ENCODE measurements around the gene ORMDL1.

The ORMDL1 gene, protein sequence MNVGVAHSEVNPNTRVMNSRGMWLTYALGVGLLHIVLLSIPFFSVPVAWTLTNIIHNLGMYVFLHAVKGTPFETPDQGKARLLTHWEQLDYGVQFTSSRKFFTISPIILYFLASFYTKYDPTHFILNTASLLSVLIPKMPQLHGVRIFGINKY

DNA sequence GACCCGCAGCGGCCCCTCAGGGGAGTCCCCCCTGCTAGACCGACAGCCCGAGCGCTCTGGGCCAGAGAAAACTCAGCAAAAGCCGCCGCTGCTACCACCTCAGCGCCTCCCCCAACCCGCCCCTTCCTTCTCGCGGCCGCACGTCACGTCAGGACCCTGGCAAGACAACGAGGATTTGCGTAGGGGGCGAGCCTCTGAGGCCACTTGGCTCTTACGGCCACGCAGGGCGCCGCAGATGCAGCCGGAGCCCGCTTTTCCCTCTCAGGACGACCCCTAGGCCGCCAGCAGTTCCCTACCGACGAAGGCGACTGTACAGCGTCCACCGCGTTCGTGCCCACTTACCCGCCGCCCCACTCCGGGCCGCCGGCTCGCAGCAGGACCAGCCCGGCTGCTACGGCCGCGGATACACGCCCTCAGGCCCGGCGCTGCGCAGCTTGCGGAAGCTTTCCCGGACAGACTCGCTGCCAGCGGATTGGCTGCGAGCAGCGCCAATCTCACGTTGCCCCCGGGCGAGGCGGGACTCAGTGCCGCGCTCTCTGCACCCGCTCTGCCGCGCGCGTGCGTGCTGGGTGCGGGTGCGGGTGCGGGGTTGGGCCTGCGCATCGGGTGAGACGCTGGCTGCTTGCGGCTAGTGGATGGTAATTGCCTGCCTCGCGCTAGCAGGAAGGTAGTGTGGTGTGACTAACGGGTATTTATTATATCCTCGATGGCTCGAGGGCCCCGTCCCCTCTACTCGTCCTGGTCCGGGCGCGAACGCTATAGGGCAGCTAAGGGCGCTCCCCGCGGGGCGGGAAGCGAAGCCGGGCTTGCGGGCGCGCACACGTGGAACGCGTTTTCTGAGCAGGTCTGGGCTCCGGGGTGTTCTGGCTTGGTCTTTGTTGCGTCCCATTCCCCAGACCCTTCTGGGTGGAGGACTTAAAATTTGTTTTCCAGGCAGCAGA, at the start of gene ORMDL1, which contains the start of gene PMS1:
ORMDL1 (minus strand) TSS at position 413 of the 941 bp plus-strand sequence. CDS start 1,744 bp downstream, outside the sequence.
PMS1 (plus strand) TSS at position 524 of the 941 bp plus-strand sequence. CDS start 7,360 bp downstream, outside the sequence.
- H3K9me3 Mint-ChIP-seq: no peaks in the 10 kb centered on the region
- DNase-seq (ENCODE audit: low spot score in 2 of 2): peak; percentile 92 to 95
- peaks cover 35% of the 10 kb centered on the region for H3K4me1 Mint-ChIP-seq
- H3K27ac Mint-ChIP-seq: peak within 1 kb of the TSS; percentile 92
- H3K27me3 Mint-ChIP-seq: no peaks in the 10 kb centered on the region
- H3K36me3 Mint-ChIP-seq: peaks cover 28% of the 10 kb centered on the region
- H3K4me3 Mint-ChIP-seq: peak within 1 kb of the TSS; percentile 92
- ATAC-seq (ENCODE audit: low read depth): peak; percentile 86

DNA sequence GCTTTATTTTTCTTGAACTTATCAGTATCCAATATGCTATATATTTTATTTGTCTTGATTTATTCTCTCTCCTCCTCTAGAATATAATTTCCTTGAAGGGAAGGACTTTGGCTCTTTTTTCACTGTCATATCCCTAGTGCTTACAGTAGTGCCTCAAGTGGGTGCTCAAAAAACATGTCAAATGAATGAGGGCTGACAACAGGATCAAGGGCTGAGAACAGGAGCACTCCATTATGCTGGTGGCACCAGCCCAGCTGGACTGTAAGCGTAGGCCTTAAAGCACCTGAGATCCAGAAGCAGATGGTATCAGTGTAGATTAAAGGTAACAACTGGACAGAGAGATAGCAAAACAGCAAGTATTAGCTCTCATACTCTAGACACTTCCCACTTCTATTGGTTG, 46.4 kb upstream of the ORMDL1 start:
- DNase-seq (ENCODE audit: low spot score in 2 of 2): no peak
- Mint-ChIP-seq H3K4me1 (peaks cover 9% of the 10 kb centered on the region), H3K27me3 (no peaks in the 10 kb centered on the region), H3K4me3 (no peak overlapping the region), H3K9me3 (no peaks in the 10 kb centered on the region), H3K27ac (peak overlapping the region; percentile 31), H3K36me3 (peaks cover 34% of the 10 kb centered on the region)
- no peak for ATAC-seq (ENCODE audit: low read depth)

DNA sequence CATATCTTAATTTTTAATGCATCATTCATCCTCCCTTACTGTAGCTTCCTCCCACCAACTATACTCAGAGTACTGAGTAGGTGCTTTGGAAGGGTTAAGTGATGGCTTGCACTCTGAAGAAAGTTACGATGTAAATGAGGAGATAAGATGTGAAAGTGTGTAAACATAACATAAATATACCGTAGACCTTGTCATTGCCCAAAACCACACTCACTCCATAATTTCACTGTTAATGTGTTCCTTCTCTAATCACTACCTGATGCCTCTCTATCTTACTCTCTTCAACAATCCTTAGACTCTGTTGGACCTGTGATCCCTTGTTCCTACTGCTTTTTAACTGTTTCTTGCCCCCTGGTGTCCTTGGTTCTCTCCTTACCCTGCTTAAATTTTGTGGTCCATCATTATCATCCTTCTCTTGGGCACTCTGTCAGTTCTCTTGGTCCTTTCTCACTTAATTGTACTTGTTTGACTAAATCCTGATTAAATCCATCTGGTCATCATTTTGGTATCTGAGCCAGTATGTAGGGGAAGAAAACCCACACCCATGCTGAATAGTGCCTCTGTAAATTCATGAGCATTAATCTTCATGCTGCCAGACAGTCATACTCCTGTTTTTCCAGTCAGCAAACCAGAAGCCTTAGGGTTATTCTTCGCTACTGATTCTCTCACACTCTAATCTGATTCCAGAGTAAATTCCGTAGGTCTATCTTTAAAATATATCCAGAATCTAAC, 45.1 kb upstream of the ORMDL1 start:
- H3K4me1 Mint-ChIP-seq: peaks cover 8% of the 10 kb centered on the region
- H3K27me3 Mint-ChIP-seq: no peaks in the 10 kb centered on the region
- peaks cover 33% of the 10 kb centered on the region for H3K36me3 Mint-ChIP-seq

DNA sequence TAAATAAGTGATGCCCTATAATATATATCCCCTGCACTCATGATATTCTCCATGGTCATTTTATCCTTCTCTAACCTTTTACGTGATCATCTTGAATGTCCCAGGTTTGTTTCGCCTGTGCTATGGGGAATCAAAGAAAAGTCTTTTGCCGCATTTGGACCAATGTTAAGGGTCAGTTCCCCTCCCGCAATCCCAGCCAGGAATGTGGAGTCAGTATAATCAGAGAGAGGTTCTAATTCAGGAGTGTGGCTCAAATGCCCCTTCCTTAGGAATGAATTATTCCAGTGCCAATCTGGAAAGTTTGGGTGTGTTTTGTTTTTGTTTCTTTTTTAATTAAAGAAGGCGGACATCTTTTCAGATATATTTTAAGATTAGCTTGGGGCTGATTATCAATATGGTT, 41.9 kb upstream of the ORMDL1 start:
- Mint-ChIP-seq H3K27me3 (no peaks in the 10 kb centered on the region), H3K4me3 (no peak overlapping the region), H3K4me1 (peaks cover 4% of the 10 kb centered on the region), H3K36me3 (peaks cover 25% of the 10 kb centered on the region), H3K9me3 (no peaks in the 10 kb centered on the region), H3K27ac (no peak overlapping the region)
- ATAC-seq (ENCODE audit: low read depth): no peak
- no peak for DNase-seq (ENCODE audit: low spot score in 2 of 2)

More for the DNA sequence above, 45.1 kb upstream of the ORMDL1 start:
- DNase-seq (ENCODE audit: low spot score in 2 of 2): no peak
- no peaks in the 10 kb centered on the region for H3K9me3 Mint-ChIP-seq
- H3K4me3 Mint-ChIP-seq: no peak overlapping the region
- ATAC-seq (ENCODE audit: low read depth): no peak
- no peak overlapping the region for H3K27ac Mint-ChIP-seq

DNA sequence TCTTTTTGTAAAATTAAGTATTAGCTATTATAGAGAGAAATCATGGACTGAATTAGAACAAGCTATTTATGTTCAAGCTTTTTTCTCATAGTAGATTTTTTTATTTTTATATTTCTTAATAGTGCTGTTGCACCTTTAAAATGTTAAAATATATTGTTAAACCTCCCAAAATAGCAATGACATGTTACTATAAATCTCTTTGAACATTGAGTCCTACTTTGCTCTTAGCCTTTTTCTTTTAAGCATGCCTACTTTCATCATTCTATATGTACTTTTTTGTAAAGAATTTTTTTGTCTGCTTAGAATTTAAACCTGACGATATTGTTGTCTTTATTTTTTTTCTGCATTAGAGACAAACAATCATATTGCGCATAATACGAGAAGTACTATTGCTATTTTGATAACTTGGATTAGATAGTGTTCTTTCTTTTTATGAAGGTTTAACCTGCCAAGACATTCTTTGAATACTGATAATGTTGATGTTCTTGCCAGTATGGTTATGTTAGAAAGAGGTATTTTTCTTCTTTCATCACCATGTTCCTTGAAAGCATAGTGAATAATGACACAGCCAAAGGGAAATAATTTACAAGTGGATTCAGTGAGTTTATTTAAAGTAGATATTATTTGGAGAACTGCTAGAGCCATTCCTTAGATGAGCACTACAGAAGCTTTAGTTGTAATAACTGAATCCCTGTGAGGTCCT, 40.7 kb upstream of the ORMDL1 start:
- no peak for ATAC-seq (ENCODE audit: low read depth)
- Mint-ChIP-seq H3K9me3 (no peaks in the 10 kb centered on the region), H3K27me3 (no peaks in the 10 kb centered on the region), H3K27ac (no peak overlapping the region), H3K4me3 (no peak overlapping the region), H3K36me3 (peaks cover 21% of the 10 kb centered on the region), H3K4me1 (peaks cover 4% of the 10 kb centered on the region)
- no peak for DNase-seq (ENCODE audit: low spot score in 2 of 2)

DNA sequence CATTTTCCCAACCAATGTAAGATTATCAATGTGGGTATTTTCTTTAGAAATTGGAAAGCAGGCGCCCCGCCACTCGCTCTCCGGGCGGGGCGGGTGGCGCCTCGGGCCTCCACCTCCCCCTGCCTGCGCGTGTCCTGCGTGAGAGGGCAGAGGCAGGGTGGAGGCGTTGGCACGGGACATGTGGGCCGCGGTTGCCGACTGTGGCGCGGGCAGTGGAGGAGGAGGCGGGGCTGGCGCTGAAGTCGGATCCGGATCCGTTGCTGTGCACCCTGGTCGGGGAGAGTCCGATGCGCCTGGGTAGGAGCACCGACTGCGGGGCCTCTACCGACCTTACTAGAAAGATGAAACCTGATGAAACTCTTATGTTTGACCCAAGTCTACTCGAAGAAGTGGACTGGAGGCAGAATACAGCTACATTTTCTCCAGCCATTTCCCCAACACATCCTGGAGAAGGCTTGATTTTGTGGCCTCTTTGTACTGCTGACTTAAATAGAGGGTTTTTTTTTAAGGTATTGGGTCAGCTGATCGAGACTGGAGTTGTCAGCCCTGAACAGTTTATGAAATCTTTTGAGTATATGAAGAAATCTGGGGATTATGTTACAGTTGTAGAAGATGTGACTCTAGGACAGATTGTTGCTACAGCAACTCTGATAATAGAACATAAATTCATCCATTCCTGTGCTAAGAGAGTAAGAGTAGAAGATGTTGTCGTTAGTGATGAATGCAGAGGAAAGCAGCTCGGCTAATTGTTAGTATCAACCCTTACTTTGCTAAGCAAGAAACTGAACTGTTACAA, 38.0 kb upstream of the ORMDL1 start:
- H3K9me3 Mint-ChIP-seq: no peaks in the 10 kb centered on the region
- H3K27ac Mint-ChIP-seq: no peak overlapping the region
- H3K36me3 Mint-ChIP-seq: peaks cover 22% of the 10 kb centered on the region
- H3K4me1 Mint-ChIP-seq: peaks cover 4% of the 10 kb centered on the region
- H3K4me3 Mint-ChIP-seq: no peak overlapping the region
- DNase-seq (ENCODE audit: low spot score in 2 of 2) (no peak), ATAC-seq (ENCODE audit: low read depth) (no peak)
- H3K27me3 Mint-ChIP-seq: no peaks in the 10 kb centered on the region

DNA sequence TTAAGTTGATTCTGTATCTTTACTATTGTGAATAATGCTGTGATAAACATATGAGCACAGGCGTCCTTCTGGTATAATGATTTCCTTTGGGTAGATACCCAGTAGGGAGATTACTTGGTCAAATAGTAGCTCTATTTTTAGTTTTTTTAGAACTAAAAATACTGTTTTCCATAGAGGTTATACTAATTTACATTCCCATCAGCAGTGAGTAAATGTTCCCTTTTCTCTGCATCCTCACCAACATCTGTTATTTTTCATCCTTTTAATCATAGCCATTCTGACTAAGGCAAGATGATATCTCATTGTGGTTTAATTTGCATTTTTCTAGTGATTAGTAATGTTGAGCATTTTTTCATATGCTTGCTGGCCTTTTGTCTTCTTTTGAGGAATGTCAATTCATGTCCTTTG, 35.2 kb upstream of the ORMDL1 start:
- Mint-ChIP-seq H3K27me3 (no peaks in the 10 kb centered on the region), H3K27ac (no peak overlapping the region), H3K36me3 (peaks cover 25% of the 10 kb centered on the region), H3K9me3 (no peaks in the 10 kb centered on the region), H3K4me1 (no peaks in the 10 kb centered on the region), H3K4me3 (no peak overlapping the region)
- no peak for DNase-seq (ENCODE audit: low spot score in 2 of 2)
- no peak for ATAC-seq (ENCODE audit: low read depth)

DNA sequence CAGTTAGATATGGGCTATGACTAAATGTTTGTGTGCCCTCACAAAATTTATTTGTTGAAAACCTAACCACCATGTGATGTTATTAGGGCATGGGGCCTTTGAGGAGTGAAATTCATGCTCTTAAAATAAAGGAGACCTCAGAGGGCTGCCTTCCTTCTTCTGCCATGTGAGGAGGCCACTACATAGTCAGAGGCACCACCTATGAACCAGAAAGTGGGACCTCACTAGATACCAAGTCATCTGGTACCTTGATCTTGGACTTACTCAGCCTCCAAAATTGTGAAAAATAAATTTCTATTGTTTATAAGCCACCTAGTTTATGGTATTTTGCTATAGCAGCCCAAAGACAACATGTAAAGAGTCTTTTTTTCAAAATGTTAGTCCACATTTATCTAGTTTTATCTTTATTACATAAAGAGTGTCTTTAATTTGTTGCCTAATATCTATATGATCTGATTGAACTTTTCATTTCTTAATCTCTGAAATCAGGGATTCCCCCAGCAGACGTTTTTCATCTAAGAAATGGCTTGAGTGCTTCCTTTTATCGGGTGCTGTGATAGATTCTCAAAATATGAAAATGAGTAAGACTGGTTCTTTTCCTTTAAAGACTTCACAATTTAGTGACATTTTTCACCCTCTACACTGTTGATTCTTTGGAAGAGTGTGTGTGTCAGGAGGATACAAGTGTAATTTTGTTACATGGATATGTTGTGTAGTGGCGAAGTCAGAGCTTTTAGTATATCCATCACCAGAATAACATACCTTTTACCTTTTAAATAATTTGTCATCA, 34.3 kb upstream of the ORMDL1 start:
- Mint-ChIP-seq H3K4me1 (no peaks in the 10 kb centered on the region), H3K27me3 (no peaks in the 10 kb centered on the region), H3K4me3 (no peak overlapping the region), H3K36me3 (peaks cover 31% of the 10 kb centered on the region), H3K27ac (no peak overlapping the region), H3K9me3 (no peaks in the 10 kb centered on the region)
- no peak for ATAC-seq (ENCODE audit: low read depth)
- DNase-seq (ENCODE audit: low spot score in 2 of 2): no peak

DNA sequence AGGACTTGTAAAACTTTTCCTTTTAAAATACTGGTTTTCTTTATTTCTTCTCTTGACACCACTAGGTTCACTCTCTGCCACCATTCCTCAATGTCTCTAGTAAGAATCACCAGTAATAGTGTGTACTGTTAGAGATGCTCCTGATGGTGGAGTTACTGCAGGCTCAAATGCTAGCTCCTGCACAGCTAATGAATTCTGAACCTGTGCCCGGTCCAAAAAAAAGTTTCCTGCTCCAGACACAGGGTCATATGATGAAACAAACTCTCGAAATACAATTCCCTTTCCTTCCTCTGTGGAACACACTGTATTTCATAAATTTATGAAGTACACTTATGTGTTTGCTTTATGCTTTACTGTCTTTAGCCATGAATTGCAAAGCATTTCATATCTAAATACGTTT, 19.3 kb upstream of the ORMDL1 start:
- Mint-ChIP-seq H3K36me3 (peaks cover 15% of the 10 kb centered on the region), H3K27ac (no peak overlapping the region), H3K4me1 (peaks cover 2% of the 10 kb centered on the region), H3K4me3 (no peak overlapping the region), H3K9me3 (no peaks in the 10 kb centered on the region), H3K27me3 (no peaks in the 10 kb centered on the region)
- DNase-seq (ENCODE audit: low spot score in 2 of 2) (no peak), ATAC-seq (ENCODE audit: low read depth) (no peak)

DNA sequence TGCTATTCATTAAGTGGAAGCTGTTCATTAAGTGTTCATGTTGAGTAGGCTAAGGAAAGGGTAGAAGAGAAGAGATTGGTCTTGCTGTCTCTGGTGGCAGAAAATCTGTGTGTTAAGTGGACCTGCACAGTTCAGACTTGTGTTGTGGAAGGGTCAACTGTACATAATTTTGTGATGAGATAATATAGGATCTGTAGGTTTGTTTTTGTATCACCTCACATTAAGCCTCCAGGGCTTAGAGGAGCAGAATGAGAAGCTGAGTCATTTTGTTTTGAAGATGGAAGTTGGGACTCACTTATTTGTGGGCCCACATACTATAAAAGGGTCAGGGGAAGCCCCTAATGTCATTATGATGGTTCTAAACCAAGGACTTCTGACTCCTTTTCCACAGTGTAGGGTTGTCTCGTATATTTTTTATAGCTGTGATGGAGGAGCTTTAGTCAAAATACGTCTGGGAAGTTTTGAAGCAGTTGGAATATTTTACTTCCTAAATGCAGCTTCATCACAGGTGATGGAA, 18.3 kb upstream of the ORMDL1 start:
- H3K27me3 Mint-ChIP-seq: no peaks in the 10 kb centered on the region
- no peak overlapping the region for H3K27ac Mint-ChIP-seq
- ATAC-seq (ENCODE audit: low read depth) (no peak), DNase-seq (ENCODE audit: low spot score in 2 of 2) (no peak)
- no peaks in the 10 kb centered on the region for H3K9me3 Mint-ChIP-seq
- no peak overlapping the region for H3K4me3 Mint-ChIP-seq
- H3K36me3 Mint-ChIP-seq: peaks cover 17% of the 10 kb centered on the region
- H3K4me1 Mint-ChIP-seq: peaks cover 2% of the 10 kb centered on the region

DNA sequence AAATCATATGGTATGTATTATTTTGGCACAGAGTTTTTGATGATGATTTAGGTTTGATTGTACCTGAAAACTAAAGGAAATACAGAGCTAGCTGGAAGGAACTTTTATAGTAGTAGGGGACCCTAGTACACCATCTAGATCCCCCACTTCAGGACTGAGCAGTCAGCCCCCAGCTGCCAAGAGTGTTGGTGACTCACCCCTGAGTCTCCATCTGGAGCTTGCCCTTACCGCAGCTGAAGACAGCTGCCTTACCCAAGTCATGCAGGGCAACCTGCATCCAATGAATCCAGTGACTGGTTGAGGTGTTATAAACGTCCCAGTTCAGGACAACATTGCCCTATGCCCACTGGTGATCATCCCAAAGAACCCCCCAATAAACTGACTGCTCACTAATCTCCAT, 15.4 kb upstream of the ORMDL1 start:
- Mint-ChIP-seq H3K4me1 (peaks cover 2% of the 10 kb centered on the region), H3K27ac (no peak overlapping the region), H3K4me3 (no peak overlapping the region), H3K36me3 (peaks cover 20% of the 10 kb centered on the region), H3K27me3 (no peaks in the 10 kb centered on the region), H3K9me3 (no peaks in the 10 kb centered on the region)
- ATAC-seq (ENCODE audit: low read depth) (no peak), DNase-seq (ENCODE audit: low spot score in 2 of 2) (no peak)

DNA sequence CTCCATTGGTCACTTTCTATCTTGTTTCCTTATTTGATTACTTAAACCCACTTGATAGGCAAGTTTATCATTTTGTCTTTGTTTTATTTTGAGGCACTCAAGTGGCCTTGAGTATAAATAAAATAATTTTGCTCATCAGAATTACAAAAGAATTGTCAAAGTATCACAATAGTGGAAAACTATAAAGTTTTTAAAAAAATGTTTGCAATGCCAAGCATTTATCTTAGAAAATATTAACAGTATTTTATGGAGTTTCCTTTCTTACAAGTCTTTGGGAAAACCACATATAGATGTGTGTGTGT, 14.8 kb upstream of the ORMDL1 start:
- Mint-ChIP-seq H3K4me1 (peaks cover 2% of the 10 kb centered on the region), H3K36me3 (peaks cover 23% of the 10 kb centered on the region), H3K27me3 (no peaks in the 10 kb centered on the region), H3K4me3 (no peak overlapping the region), H3K27ac (no peak overlapping the region), H3K9me3 (no peaks in the 10 kb centered on the region)
- ATAC-seq (ENCODE audit: low read depth) (no peak), DNase-seq (ENCODE audit: low spot score in 2 of 2) (no peak)
